Activated naive CD4-positive, alpha-beta T cell treated with anti-CD3 and anti-CD28 coated beads, Interleukin-2, amount 10 ng/mL, durations not matched to agents 7 days and 5 days (primary cell): Measurements from ENCODE around the gene HDAC7.

Source experiments
- CTCF ChIA-PET: fragments of 350-600 bp; sonication (Branson Sonifier 250); formaldehyde crosslinking; loops from one replicate; lab custom pipeline; 2021; ENCODE audit warnings: antibody characterized with exemption; lab: Charles Lee
- DNase-seq: peaks from one replicate; pipeline ENCODE4 v3.0.0-alpha.2; 2020
- H3K27ac Mint-ChIP-seq: one replicate; pipeline ENCODE4 v1.8.0; 2021; ENCODE audit warnings: mild to moderate bottlenecking, moderate library complexity, mixed read lengths
- H3K27me3 Mint-ChIP-seq: one replicate; pipeline ENCODE4 v1.8.0; 2021; ENCODE audit warnings: mild to moderate bottlenecking, mixed read lengths
- H3K36me3 Mint-ChIP-seq: one replicate; pipeline ENCODE4 v1.8.0; 2021; ENCODE audit warnings: mixed read lengths
- H3K4me1 Mint-ChIP-seq: one replicate; pipeline ENCODE4 v1.8.0; 2021; ENCODE audit warnings: mixed read lengths
- H3K4me3 Mint-ChIP-seq: one replicate; pipeline ENCODE4 v1.8.0; 2021; ENCODE audit warnings: mild to moderate bottlenecking, moderate library complexity, mixed read lengths
- H3K9me3 Mint-ChIP-seq: one replicate; pipeline ENCODE4 v1.8.0; 2021; ENCODE audit warnings: mixed read lengths

Gene HDAC7

GRCh38 chr12:47739297-47739696 is 80.4 kb downstream of the HDAC7 start:
- DNase-seq, result no peak
- H3K4me3 Mint-ChIP-seq, result no peak overlapping the region
- CTCF ChIA-PET, result interaction anchor here (0.6 to 14.2 kb wide), 5 partner anchors 23 to 348 kb away, joined by 3 to 597 read pairs (median 107); partner anchors contain the start of gene SLC48A1
- H3K36me3 Mint-ChIP-seq, result no peaks in the 10 kb centered on the region
- H3K9me3 Mint-ChIP-seq, result no peaks in the 10 kb centered on the region
- H3K27me3 Mint-ChIP-seq, result peaks cover 41% of the 10 kb centered on the region
- H3K27ac Mint-ChIP-seq, result no peak overlapping the region
- H3K4me1 Mint-ChIP-seq, result peaks cover 8% of the 10 kb centered on the region

- no peak for DNase-seq
- no peak overlapping the region for H3K27ac Mint-ChIP-seq
- CTCF ChIA-PET, result interaction anchor here (11.9 to 14.2 kb wide), 2 partner anchors 36 to 101 kb away, joined by 544 to 597 read pairs; partner anchors contain the start of gene SLC48A1
- H3K36me3 Mint-ChIP-seq, result no peaks in the 10 kb centered on the region
- H3K4me3 Mint-ChIP-seq, result no peak overlapping the region
- no peaks in the 10 kb centered on the region for H3K9me3 Mint-ChIP-seq
- peaks cover 35% of the 10 kb centered on the region for H3K27me3 Mint-ChIP-seq
- peaks cover 8% of the 10 kb centered on the region for H3K4me1 Mint-ChIP-seq
These were observed 81.6 kb downstream of the HDAC7 start for GRCh38 chr12:47737936-47738594.

GRCh38 chr12:47736877-47737676 is 82.6 kb downstream of the HDAC7 start:
- no peak for DNase-seq
- CTCF ChIA-PET, result interaction anchor here (0.7 to 14.2 kb wide), 6 partner anchors 19 to 102 kb away, joined by 3 to 544 read pairs (median 5); no protein-coding TSS in a partner anchor

GRCh38 chr12:47736216-47736615 is 83.5 kb downstream of the HDAC7 start:
- Mint-ChIP-seq H3K27me3 (peaks cover 34% of the 10 kb centered on the region), H3K27ac (no peak overlapping the region), H3K4me1 (peaks cover 2% of the 10 kb centered on the region), H3K36me3 (no peaks in the 10 kb centered on the region), H3K9me3 (no peaks in the 10 kb centered on the region), H3K4me3 (no peak overlapping the region)
- CTCF ChIA-PET, result interaction anchor here (0.7 to 14.2 kb wide), 7 partner anchors 18 to 103 kb away, joined by 3 to 544 read pairs (median 4); no protein-coding TSS in a partner anchor
- no peak for DNase-seq

More at GRCh38 chr12:47736877-47737676, 82.6 kb downstream of the HDAC7 start:
- no peaks in the 10 kb centered on the region for H3K36me3 Mint-ChIP-seq
- no peak overlapping the region for H3K4me3 Mint-ChIP-seq
- no peaks in the 10 kb centered on the region for H3K9me3 Mint-ChIP-seq
- peaks cover 37% of the 10 kb centered on the region for H3K27me3 Mint-ChIP-seq
- H3K27ac Mint-ChIP-seq, result no peak overlapping the region
- H3K4me1 Mint-ChIP-seq, result peaks cover 8% of the 10 kb centered on the region

GRCh38 chr12:47735649-47736048 is 84.1 kb downstream of the HDAC7 start:
- DNase-seq, result no peak
- Mint-ChIP-seq H3K27ac (no peak overlapping the region), H3K9me3 (no peaks in the 10 kb centered on the region), H3K27me3 (peaks cover 29% of the 10 kb centered on the region), H3K4me1 (no peaks in the 10 kb centered on the region), H3K36me3 (no peaks in the 10 kb centered on the region), H3K4me3 (no peak overlapping the region)
- CTCF ChIA-PET, result interaction anchor here (1.2 to 14.2 kb wide), 3 partner anchors 18 to 103 kb away, joined by 3 to 544 read pairs (median 9); no protein-coding TSS in a partner anchor

- Mint-ChIP-seq H3K36me3 (no peaks in the 10 kb centered on the region), H3K4me1 (no peaks in the 10 kb centered on the region), H3K4me3 (no peak overlapping the region), H3K27ac (no peak overlapping the region), H3K9me3 (no peaks in the 10 kb centered on the region), H3K27me3 (peaks cover 23% of the 10 kb centered on the region)
- DNase-seq, result no peak
- CTCF ChIA-PET, result interaction anchor here (1.2 to 14.2 kb wide), 8 partner anchors 8 to 104 kb away, joined by 3 to 544 read pairs (median 6); no protein-coding TSS in a partner anchor
These were observed 84.8 kb downstream of the HDAC7 start for GRCh38 chr12:47734725-47735480.

- no peak for DNase-seq
- peaks cover 12% of the 10 kb centered on the region for H3K27me3 Mint-ChIP-seq
- no peak overlapping the region for H3K27ac Mint-ChIP-seq
- no peaks in the 10 kb centered on the region for H3K9me3 Mint-ChIP-seq
- H3K4me3 Mint-ChIP-seq, result no peak overlapping the region
- no peaks in the 10 kb centered on the region for H3K4me1 Mint-ChIP-seq
- no peaks in the 10 kb centered on the region for H3K36me3 Mint-ChIP-seq
- CTCF ChIA-PET, result interaction anchor here (0.6 to 6.0 kb wide), 8 partner anchors 9 to 108 kb away, joined by 3 to 76 read pairs (median 3); no protein-coding TSS in a partner anchor
These were observed 86.6 kb downstream of the HDAC7 start for GRCh38 chr12:47733142-47733541.
